Kidney (tissue), 14 donors: ENCODE data around the gene CYP2A13. TPM values are rescaled to one million over a fixed set of nuclear protein-coding genes. Genes with fewer than 3 reads are reported as not detected.
A peak's percentile ranks its signal among the peaks of the same experiment; 100 is the strongest.
"Not testable (repeated sequence)": the region's sequence is repeated elsewhere in the genome, so short reads cannot be mapped to it uniquely, and the experiment has no call there.

Experiments
- DNase-seq, 5 donors: peaks; one replicate each; pipeline ENCODE4 v3.0.0-alpha.2; 2013 to 2020
- FAIRE-seq: peaks from 2 replicates; lab custom pipeline; 2012; peaks lifted over from hg19 to GRCh38; lab: Jason Lieb, UNC
- H3K27ac ChIP-seq, 2 donors: one replicate each; pipeline ENCODE4 v1.7.0; 2013; ENCODE audit warnings: low read depth in 2 of 2, low read length in 2 of 2, inconsistent platforms in 1 of 2
- H3K27me3 ChIP-seq: one replicate; pipeline ENCODE4 v1.7.1; 2013; ENCODE audit warnings: low read length, inconsistent platforms; ENCODE audit not compliant: control insufficient read depth, insufficient read depth
- H3K36me3 ChIP-seq, 3 donors: one replicate each; pipeline versions ENCODE4 v1.7.0 to v1.7.1; 2013; ENCODE audit warnings: low read length in 3 of 3, control low read depth in 1 of 3, inconsistent platforms in 1 of 3; ENCODE audit not compliant: insufficient read depth in 3 of 3, control insufficient read depth in 2 of 3
- H3K4me1 ChIP-seq, 3 donors: one replicate each; pipeline versions ENCODE4 v1.7.0 to v1.7.1; 2013; ENCODE audit warnings: low read length in 3 of 3, inconsistent platforms in 1 of 3, low read depth in 1 of 3; ENCODE audit not compliant: control insufficient read depth in 2 of 3, insufficient read depth in 2 of 3
- H3K4me3 ChIP-seq, 3 donors: one replicate each; pipeline versions ENCODE4 v1.7.0 to v1.8.1; 2013; ENCODE audit warnings: low read length in 3 of 3, control low read depth in 1 of 3, inconsistent platforms in 1 of 3
- H3K9ac ChIP-seq, 3 donors: one replicate each; pipeline versions ENCODE4 v1.7.0 to v1.7.1; 2013; ENCODE audit warnings: low read length in 3 of 3, control low read depth in 1 of 3, inconsistent platforms in 1 of 3
- H3K9me3 ChIP-seq, 3 donors: one replicate each; pipeline versions ENCODE4 v1.7.0 to v1.7.1; 2013; ENCODE audit warnings: low read length in 3 of 3, control low read depth in 1 of 3, inconsistent platforms in 1 of 3; ENCODE audit not compliant: control insufficient read depth in 2 of 3, insufficient read depth in 1 of 3
- intact Hi-C: fragments of 100-400 bp; cut with DNase I; formaldehyde crosslinking; loops from one replicate; pipeline ENCODE4 v1.11.1; 2022
- polyA plus RNA-seq: library from polyadenylated mRNA; stranded (reverse); fragments of 350-450 nt; fragmentation: Illumina TruSeq; extraction: RNeasy Lipid Tissue Mini Kit (QIAGEN cat#74804); gene quantifications from one replicate; pipeline ENCODE4 v1.2.3, GENCODE V29; 2014; ENCODE audit warnings: low read depth, low replicate concordance; ENCODE audit not compliant: insufficient read depth
- total RNA-seq: library from RNA; stranded (reverse); fragmentation: NEBNext Ultra II Directional; extraction: Animal tissue kit (Norgen Biotek cat#: 25700); gene quantifications from one replicate; pipeline ENCODE4 v1.2.1, GENCODE V29; 2021
- TF ChIP-seq, protein P1 (sequence below): IDR thresholded peaks from 3 replicates; pipeline ENCODE4 v1.5.1; 2012; ENCODE audit warnings: mild to moderate bottlenecking, moderate library complexity, borderline replicate concordance; ENCODE audit not compliant: insufficient read depth; ENCODE audit errors: extremely low read depth
- donor health status: control.
- donor health status: control.
- donor health status: control.
- donor health status: control.
- donor health status: control.
- donor health status: DM: yes; HTN: yes; CAD: no.
- donor health status: Normal renal cell carcinoma (clear cell type).

The CYP2A13 gene
- total and polyA plus RNA-seq, 2 donors from 2014 or later = not detected

DNA sequence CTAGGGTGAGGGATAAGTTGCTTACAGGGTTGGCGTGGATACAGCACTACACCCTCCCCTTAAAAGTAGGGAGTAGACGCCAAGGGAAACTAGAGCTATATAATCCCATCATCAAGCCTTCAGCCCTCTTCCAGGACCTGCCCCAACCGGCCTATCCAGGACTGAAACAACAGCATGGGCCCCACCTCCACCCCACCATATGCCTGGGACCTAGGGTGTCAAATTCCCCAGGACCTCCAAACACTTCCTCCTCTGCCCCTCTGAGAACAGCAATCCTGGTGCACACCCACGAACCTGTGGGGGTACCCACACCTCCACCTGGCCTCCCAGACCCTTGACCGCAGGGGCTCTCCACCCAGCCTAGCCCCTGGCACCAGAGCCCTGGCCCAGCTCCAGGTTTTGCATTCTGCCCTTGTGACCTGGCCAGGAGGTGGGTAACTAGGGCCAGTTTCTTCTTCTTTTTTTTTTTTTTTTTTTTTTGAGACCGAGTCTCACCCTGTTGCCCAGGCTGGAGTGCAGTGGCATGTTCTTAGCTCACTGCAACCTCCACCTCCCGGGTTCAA, 24.6 kb downstream of the CYP2A13 start:
- no peak overlapping the region for H3K27ac ChIP-seq
- FAIRE-seq = no peak

DNA sequence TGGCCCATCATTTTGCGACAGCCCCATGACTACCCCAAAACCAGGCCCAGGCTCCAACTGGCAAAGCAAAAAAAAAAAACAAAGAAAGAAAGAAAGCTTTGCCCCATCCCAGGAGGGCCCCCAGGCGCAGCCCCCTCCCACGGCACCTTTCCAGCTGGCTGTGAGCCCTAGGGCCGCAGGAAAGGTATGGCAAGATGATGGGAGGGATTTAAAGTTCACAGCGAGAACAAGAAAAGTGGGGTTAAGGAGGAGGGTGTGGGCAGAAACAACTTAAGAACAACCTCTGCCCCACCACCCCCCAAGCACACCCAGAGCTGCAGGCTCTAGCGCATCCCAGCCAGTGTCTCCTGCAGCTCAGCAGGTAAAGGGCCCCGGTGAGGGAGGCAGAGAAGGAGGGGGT, 25.9 kb downstream of the CYP2A13 start, which contains the start of gene CYP2F1:
Gene CYP2F1 (plus strand): TSS at position 301 of the 400 bp plus-strand sequence. CDS start 1,757 bp downstream, outside the sequence.
- Histone ChIP-seq H3K27ac (no peak within 1 kb of the TSS), H3K4me1 (no peaks in the 10 kb centered on the region), H3K9ac (no peak within 1 kb of the TSS), H3K27me3 (no peaks in the 10 kb centered on the region), H3K9me3 (no peaks in the 10 kb centered on the region), H3K4me3 (no peak within 1 kb of the TSS), H3K36me3 (no peaks in the 10 kb centered on the region)
- TF ChIP-seq, protein P1, sequence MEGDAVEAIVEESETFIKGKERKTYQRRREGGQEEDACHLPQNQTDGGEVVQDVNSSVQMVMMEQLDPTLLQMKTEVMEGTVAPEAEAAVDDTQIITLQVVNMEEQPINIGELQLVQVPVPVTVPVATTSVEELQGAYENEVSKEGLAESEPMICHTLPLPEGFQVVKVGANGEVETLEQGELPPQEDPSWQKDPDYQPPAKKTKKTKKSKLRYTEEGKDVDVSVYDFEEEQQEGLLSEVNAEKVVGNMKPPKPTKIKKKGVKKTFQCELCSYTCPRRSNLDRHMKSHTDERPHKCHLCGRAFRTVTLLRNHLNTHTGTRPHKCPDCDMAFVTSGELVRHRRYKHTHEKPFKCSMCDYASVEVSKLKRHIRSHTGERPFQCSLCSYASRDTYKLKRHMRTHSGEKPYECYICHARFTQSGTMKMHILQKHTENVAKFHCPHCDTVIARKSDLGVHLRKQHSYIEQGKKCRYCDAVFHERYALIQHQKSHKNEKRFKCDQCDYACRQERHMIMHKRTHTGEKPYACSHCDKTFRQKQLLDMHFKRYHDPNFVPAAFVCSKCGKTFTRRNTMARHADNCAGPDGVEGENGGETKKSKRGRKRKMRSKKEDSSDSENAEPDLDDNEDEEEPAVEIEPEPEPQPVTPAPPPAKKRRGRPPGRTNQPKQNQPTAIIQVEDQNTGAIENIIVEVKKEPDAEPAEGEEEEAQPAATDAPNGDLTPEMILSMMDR = no peak
- FAIRE-seq (no peak), DNase-seq (no peak)
- intact Hi-C loops = no loop called here

More for the DNA sequence above, 24.6 kb downstream of the CYP2A13 start:
- DNase-seq = no peak
- TF ChIP-seq, protein P1 = no peak
- Histone ChIP-seq H3K9ac (no peak overlapping the region), H3K27me3 (no peaks in the 10 kb centered on the region), H3K4me1 (no peaks in the 10 kb centered on the region), H3K9me3 (no peaks in the 10 kb centered on the region), H3K4me3 (no peak overlapping the region), H3K36me3 (no peaks in the 10 kb centered on the region)
- intact Hi-C loops = no loop called here

DNA sequence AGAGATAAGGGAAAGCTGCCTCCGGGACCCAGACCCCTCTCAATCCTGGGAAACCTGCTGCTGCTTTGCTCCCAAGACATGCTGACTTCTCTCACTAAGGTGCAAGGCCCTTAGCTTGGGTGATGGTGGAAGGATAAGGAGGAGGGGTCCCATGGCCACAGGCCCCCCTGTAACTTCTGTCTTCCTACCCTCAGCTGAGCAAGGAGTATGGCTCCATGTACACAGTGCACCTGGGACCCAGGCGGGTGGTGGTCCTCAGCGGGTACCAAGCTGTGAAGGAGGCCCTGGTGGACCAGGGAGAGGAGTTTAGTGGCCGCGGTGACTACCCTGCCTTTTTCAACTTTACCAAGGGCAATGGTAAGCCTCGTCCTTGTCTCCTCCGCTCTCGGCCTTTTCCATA, 28.0 kb downstream of the CYP2A13 start:
- Histone ChIP-seq H3K36me3 (no peaks in the 10 kb centered on the region), H3K9ac (no peak overlapping the region), H3K27ac (no peak overlapping the region), H3K27me3 (no peaks in the 10 kb centered on the region), H3K4me3 (no peak overlapping the region), H3K4me1 (no peaks in the 10 kb centered on the region), H3K9me3 (no peaks in the 10 kb centered on the region)
- TF ChIP-seq, protein P1 = no peak
- intact Hi-C loops = no loop called here
- DNase-seq (peak in 1 of 5 donors; percentile 31), FAIRE-seq (no peak)

DNA sequence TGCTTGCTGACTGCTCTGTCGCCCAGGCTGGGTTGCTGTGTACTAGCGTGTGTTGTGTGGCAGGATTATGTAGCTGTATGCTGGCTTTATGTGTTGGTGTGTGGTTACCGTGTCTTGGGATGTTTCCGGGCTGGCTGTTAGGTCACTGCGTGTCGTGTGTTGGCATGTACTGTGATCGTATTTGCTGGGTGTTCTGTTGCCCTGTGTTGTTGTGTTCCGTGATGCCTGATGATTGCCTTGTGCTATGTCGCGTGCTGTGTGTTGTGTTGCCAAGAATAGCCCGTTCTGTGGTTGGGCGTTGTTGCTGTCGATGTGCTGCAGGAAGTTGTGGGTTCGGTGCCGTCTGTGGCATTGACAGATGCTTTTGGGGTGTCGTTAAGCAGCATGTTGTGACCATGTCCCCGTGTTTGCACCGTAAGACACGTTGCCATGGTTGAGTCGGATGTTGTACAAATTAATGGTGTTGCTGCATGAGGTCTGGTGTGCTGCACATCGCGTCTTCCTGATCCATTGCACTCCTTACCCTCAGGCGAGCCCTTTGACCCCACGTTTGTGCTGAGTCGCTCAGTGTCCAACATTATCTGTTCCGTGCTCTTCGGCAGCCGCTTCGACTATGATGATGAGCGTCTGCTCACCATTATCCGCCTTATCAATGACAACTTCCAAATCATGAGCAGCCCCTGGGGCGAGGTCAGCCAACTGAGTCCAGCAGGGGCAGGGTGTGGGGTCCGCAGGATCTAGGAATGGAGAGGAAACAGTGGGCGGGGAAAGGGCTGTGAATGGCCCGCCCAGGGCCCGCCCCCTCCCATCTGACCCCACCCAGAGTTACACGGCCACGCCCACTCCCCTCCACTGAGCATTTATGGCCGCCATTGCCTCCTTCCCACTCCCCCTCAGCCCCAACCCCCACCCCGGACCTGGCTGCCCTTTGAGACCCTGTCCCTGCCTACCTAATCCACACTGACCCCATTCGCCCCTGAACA, 33.0 kb downstream of the CYP2A13 start:
- H3K27ac ChIP-seq, H3K4me1 ChIP-seq, H3K9me3 ChIP-seq, H3K4me3 ChIP-seq, H3K9ac ChIP-seq, H3K36me3 ChIP-seq, FAIRE-seq, intact Hi-C loops, H3K27me3 ChIP-seq: not testable (repeated sequence)
- peak in 1 of 5 donors; percentile 53 for DNase-seq

DNA sequence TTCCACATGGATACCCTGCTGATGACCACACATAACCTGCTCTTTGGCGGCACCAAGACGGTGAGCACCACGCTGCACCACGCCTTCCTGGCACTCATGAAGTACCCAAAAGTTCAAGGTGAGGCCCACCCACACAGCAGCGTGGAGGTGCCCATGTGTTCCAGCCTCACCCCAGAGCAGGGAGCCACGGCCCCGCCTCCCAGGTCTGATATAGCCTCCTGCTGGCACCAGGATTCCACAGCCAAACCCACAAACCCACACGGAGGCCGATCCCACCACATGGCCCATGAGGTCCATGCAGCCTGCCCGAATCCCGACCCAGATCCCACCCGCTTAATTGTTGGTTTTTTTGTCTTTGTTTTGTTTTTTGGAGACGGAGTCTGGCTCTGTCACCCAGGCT, 34.6 kb downstream of the CYP2A13 start:
- FAIRE-seq = not testable (repeated sequence)

More for the DNA sequence above, 34.6 kb downstream of the CYP2A13 start:
- intact Hi-C loops, H3K4me1 ChIP-seq, H3K9ac ChIP-seq, H3K4me3 ChIP-seq, H3K27ac ChIP-seq, H3K27me3 ChIP-seq, H3K9me3 ChIP-seq, H3K36me3 ChIP-seq: not testable (repeated sequence)
- DNase-seq = peak in 1 of 5 donors; percentile 26
